WTC11 (cell line): ENCODE data around the gene FOXA3. TPM values are rescaled to one million over a fixed set of nuclear protein-coding genes. Genes with fewer than 3 reads are reported as not detected.

Source experiments
- ATAC-seq: fragments of 200-7000 bp; cut with Tn5 transposase; 2 replicates; pipeline ENCODE4 v1.10.0; 2021; ENCODE audit warnings: mild to moderate bottlenecking, moderate library complexity
- CTCF ChIA-PET: fragments of 300-600 bp; sonication (Branson Sonifier 250); formaldehyde crosslinking; loops from one replicate; lab custom pipeline; 2021; ENCODE audit warnings: antibody characterized with exemption; lab: Charles Lee
- POLR2A ChIA-PET: fragments of 350-600 bp; sonication (Branson Sonifier 250); formaldehyde crosslinking; loops from one replicate; lab custom pipeline; 2021; ENCODE audit warnings: antibody characterized with exemption; lab: Charles Lee
- DNase-seq: peaks from one replicate; pipeline ENCODE4 v3.0.0; 2021; ENCODE audit warnings: low spot score
- H3K27ac Mint-ChIP-seq: 2 replicates; pipeline ENCODE4 v1.8.0; 2021; ENCODE audit warnings: mixed read lengths
- H3K27me3 Mint-ChIP-seq: 2 replicates; pipeline ENCODE4 v1.8.0; 2021; ENCODE audit warnings: low read depth, mild to moderate bottlenecking, moderate library complexity, mixed read lengths
- H3K36me3 Mint-ChIP-seq: 2 replicates; pipeline ENCODE4 v1.8.0; 2021; ENCODE audit warnings: mixed read lengths
- H3K4me1 Mint-ChIP-seq: 2 replicates; pipeline ENCODE4 v1.8.0; 2022; ENCODE audit warnings: mixed read lengths
- H3K4me3 Mint-ChIP-seq: 2 replicates; pipeline ENCODE4 v1.8.0; 2021; ENCODE audit warnings: mild to moderate bottlenecking, moderate library complexity, mixed read lengths
- H3K9me3 Mint-ChIP-seq: 2 replicates; pipeline ENCODE4 v1.8.0; 2021; ENCODE audit warnings: mixed read lengths
- ATF1 ChIP-seq: sonication (generic); formaldehyde crosslinking; IDR thresholded peaks from 2 replicates; pipeline ENCODE4 v1.8.1; 2023; ENCODE audit warnings: mild to moderate bottlenecking, moderate library complexity, missing genetic modification reagents
- FOXJ3 ChIP-seq: sonication (generic); formaldehyde crosslinking; IDR thresholded peaks from 2 replicates; pipeline ENCODE4 v1.9.0; 2021; ENCODE audit warnings: missing genetic modification reagents, mild to moderate bottlenecking, borderline replicate concordance
- FOXP1 ChIP-seq: sonication (generic); formaldehyde crosslinking; IDR thresholded peaks from 2 replicates; pipeline ENCODE4 v1.8.0; 2022; ENCODE audit warnings: missing genetic modification reagents, mild to moderate bottlenecking, moderate library complexity, borderline replicate concordance
- HMGA2 ChIP-seq: fragments of 250-450 bp; sonication (Bioruptor Pico); IDR thresholded peaks from 2 replicates; pipeline ENCODE4 v1.4.0; 2021; ENCODE audit warnings: mild to moderate bottlenecking, moderate library complexity
- MXD4 ChIP-seq: fragments of 250-450 bp; sonication (Bioruptor Pico); IDR thresholded peaks from 2 replicates; pipeline ENCODE4 v1.8.0; 2021; ENCODE audit warnings: mild to moderate bottlenecking, moderate library complexity, borderline replicate concordance
- SOX15 ChIP-seq: fragments of 250-450 bp; sonication (Bioruptor Pico); IDR thresholded peaks from 2 replicates; pipeline ENCODE4 v1.9.0; 2021; ENCODE audit warnings: mild to moderate bottlenecking
- TCF7 ChIP-seq: sonication (generic); formaldehyde crosslinking; IDR thresholded peaks from 2 replicates; pipeline ENCODE4 v1.8.0; 2022; ENCODE audit warnings: mild to moderate bottlenecking, low read depth, missing genetic modification reagents, moderate library complexity
- ZBTB21 ChIP-seq: sonication (generic); formaldehyde crosslinking; IDR thresholded peaks from 2 replicates; pipeline ENCODE4 v1.8.1; 2023; ENCODE audit warnings: mild to moderate bottlenecking, missing genetic modification reagents, borderline replicate concordance
- total RNA-seq: library from RNA; stranded (reverse); gene quantifications from 3 replicates; pipeline ENCODE4 v1.2.3, GENCODE V29; 2021
- TF ChIP-seq, protein P1 (sequence below): sonication (generic); formaldehyde crosslinking; IDR thresholded peaks from 2 replicates; pipeline ENCODE4 v1.8.0; 2022; ENCODE audit warnings: missing genetic modification reagents
- TF ChIP-seq, protein P2 (sequence below): sonication (generic); formaldehyde crosslinking; IDR thresholded peaks from 2 replicates; pipeline ENCODE4 v1.8.1; 2023; ENCODE audit warnings: mild to moderate bottlenecking, missing genetic modification reagents, borderline replicate concordance
- TF ChIP-seq, protein P3 (sequence below): sonication (generic); formaldehyde crosslinking; IDR thresholded peaks from 2 replicates; pipeline ENCODE4 v1.8.1; 2023; ENCODE audit warnings: mild to moderate bottlenecking, missing genetic modification reagents
- TF ChIP-seq, protein P4 (sequence below): sonication (generic); formaldehyde crosslinking; IDR thresholded peaks from 2 replicates; pipeline ENCODE4 v1.8.1; 2023; ENCODE audit warnings: mild to moderate bottlenecking, missing genetic modification reagents, moderate library complexity
- TF ChIP-seq, protein P5 (sequence below): sonication (generic); formaldehyde crosslinking; IDR thresholded peaks from 2 replicates; pipeline ENCODE4 v1.8.0; 2022; ENCODE audit warnings: mild to moderate bottlenecking, missing genetic modification reagents
- TF ChIP-seq, protein P6 (sequence below): sonication (generic); formaldehyde crosslinking; IDR thresholded peaks from 2 replicates; pipeline ENCODE4 v1.8.1; 2022; ENCODE audit warnings: mild to moderate bottlenecking, missing genetic modification reagents, moderate library complexity, borderline replicate concordance
- TF ChIP-seq, protein P7 (sequence below): sonication (generic); formaldehyde crosslinking; IDR thresholded peaks from 2 replicates; pipeline ENCODE4 v1.8.0; 2022; ENCODE audit warnings: mild to moderate bottlenecking, missing genetic modification reagents
- TF ChIP-seq, protein P8 (sequence below): sonication (generic); formaldehyde crosslinking; IDR thresholded peaks from 2 replicates; pipeline ENCODE4 v1.8.1; 2022; ENCODE audit warnings: low read depth, missing genetic modification reagents, borderline replicate concordance
- TF ChIP-seq, protein P9 (sequence below): sonication (generic); formaldehyde crosslinking; IDR thresholded peaks from 2 replicates; pipeline ENCODE4 v1.8.1; 2023; ENCODE audit warnings: mild to moderate bottlenecking, missing genetic modification reagents

FOXA3 gene
- total RNA-seq, 1 experiment from 2014 or later, result 20.7 TPM

DNA sequence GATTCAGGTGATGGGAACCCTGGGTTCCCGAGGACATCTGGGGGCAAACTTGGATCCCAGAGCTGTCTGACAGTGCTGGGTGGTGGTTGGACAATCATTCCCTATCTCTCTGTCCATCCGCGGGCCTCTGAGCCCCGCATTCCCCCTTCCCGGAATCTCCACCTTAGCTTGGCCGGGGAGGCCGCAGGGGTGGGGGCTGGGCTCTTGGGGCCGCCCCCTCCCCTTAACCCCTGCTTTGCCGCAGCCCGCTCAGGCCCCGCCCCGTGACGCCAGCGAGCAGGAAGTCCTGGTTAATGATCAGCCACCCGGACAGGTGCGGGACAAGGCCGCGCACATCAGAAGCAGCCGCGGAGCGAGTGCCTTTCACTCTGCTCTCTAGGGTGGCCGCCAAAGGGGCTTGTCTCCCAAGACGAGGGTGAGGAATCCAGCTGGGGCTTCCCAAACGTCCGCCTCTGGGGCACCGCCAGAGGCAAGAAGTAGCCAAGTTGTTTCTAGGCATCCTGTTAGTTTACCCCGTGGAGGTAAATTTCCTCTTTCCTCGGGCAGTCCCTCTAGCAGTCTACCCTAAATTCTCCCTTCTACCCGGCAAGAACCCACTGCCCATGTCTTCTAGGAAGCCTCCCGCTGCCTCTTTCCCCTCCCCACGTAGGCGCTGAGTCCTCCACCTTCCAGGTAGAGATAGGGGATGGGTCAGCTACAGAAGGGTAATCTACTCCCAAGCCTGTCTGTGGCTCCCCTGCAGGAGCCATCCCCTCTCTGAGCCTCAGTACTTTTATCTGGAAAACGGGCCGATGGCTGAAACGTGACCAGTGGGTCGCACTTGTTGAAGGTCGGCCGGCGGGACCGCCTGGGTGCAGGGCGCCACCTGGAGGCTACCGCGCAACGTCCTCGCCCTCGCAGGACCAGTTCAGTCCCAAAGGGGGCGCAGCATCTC, 18.8 kb downstream of the FOXA3 start:
- DNase-seq (peak; percentile 94), ATAC-seq (peak; percentile 33)
- no peaks in the 10 kb centered on the region for H3K27me3 Mint-ChIP-seq
- H3K4me1 Mint-ChIP-seq, result peaks cover 40% of the 10 kb centered on the region
- H3K36me3 Mint-ChIP-seq, result no peaks in the 10 kb centered on the region
- peak overlapping the region; percentile 76 for H3K4me3 Mint-ChIP-seq
- ChIA-PET CTCF (interaction anchor here (0.6 to 8.5 kb wide), 14 partner anchors 18 to 795 kb away, joined by 3 to 212 read pairs (median 5); partner anchors contain the start of genes CCDC61, DMWD, FOXA3 and MYPOP), POLR2A (interaction anchor here (1.0 to 3.0 kb wide), 3 partner anchors 19 to 114 kb away, joined by 6 to 42 read pairs (median 6); partner anchors contain the start of genes FOXA3, SIX5 and SYMPK)
- H3K9me3 Mint-ChIP-seq, result no peaks in the 10 kb centered on the region
- peak overlapping the region; percentile 98 for H3K27ac Mint-ChIP-seq
- TF ChIP-seq HMGA2, result no peak
- TF ChIP-seq TCF7 (CRISPR knock-in tag), result no peak
- TF ChIP-seq, protein P1, sequence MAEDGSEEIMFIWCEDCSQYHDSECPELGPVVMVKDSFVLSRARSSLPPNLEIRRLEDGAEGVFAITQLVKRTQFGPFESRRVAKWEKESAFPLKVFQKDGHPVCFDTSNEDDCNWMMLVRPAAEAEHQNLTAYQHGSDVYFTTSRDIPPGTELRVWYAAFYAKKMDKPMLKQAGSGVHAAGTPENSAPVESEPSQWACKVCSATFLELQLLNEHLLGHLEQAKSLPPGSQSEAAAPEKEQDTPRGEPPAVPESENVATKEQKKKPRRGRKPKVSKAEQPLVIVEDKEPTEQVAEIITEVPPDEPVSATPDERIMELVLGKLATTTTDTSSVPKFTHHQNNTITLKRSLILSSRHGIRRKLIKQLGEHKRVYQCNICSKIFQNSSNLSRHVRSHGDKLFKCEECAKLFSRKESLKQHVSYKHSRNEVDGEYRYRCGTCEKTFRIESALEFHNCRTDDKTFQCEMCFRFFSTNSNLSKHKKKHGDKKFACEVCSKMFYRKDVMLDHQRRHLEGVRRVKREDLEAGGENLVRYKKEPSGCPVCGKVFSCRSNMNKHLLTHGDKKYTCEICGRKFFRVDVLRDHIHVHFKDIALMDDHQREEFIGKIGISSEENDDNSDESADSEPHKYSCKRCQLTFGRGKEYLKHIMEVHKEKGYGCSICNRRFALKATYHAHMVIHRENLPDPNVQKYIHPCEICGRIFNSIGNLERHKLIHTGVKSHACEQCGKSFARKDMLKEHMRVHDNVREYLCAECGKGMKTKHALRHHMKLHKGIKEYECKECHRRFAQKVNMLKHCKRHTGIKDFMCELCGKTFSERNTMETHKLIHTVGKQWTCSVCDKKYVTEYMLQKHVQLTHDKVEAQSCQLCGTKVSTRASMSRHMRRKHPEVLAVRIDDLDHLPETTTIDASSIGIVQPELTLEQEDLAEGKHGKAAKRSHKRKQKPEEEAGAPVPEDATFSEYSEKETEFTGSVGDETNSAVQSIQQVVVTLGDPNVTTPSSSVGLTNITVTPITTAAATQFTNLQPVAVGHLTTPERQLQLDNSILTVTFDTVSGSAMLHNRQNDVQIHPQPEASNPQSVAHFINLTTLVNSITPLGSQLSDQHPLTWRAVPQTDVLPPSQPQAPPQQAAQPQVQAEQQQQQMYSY, result peak; percentile 75
- TF ChIP-seq, protein P2, sequence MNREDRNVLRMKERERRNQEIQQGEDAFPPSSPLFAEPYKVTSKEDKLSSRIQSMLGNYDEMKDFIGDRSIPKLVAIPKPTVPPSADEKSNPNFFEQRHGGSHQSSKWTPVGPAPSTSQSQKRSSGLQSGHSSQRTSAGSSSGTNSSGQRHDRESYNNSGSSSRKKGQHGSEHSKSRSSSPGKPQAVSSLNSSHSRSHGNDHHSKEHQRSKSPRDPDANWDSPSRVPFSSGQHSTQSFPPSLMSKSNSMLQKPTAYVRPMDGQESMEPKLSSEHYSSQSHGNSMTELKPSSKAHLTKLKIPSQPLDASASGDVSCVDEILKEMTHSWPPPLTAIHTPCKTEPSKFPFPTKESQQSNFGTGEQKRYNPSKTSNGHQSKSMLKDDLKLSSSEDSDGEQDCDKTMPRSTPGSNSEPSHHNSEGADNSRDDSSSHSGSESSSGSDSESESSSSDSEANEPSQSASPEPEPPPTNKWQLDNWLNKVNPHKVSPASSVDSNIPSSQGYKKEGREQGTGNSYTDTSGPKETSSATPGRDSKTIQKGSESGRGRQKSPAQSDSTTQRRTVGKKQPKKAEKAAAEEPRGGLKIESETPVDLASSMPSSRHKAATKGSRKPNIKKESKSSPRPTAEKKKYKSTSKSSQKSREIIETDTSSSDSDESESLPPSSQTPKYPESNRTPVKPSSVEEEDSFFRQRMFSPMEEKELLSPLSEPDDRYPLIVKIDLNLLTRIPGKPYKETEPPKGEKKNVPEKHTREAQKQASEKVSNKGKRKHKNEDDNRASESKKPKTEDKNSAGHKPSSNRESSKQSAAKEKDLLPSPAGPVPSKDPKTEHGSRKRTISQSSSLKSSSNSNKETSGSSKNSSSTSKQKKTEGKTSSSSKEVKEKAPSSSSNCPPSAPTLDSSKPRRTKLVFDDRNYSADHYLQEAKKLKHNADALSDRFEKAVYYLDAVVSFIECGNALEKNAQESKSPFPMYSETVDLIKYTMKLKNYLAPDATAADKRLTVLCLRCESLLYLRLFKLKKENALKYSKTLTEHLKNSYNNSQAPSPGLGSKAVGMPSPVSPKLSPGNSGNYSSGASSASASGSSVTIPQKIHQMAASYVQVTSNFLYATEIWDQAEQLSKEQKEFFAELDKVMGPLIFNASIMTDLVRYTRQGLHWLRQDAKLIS (CRISPR knock-in tag), result no peak; the same call in 1 of the 2 replicates
- peak; percentile 80; the same call in 1 of the 2 replicates for TF ChIP-seq ZBTB21 (CRISPR knock-in tag)
- TF ChIP-seq, protein P3, sequence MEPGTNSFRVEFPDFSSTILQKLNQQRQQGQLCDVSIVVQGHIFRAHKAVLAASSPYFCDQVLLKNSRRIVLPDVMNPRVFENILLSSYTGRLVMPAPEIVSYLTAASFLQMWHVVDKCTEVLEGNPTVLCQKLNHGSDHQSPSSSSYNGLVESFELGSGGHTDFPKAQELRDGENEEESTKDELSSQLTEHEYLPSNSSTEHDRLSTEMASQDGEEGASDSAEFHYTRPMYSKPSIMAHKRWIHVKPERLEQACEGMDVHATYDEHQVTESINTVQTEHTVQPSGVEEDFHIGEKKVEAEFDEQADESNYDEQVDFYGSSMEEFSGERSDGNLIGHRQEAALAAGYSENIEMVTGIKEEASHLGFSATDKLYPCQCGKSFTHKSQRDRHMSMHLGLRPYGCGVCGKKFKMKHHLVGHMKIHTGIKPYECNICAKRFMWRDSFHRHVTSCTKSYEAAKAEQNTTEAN, result no peak; the same call in 1 of the 2 replicates
- TF ChIP-seq, protein P4, sequence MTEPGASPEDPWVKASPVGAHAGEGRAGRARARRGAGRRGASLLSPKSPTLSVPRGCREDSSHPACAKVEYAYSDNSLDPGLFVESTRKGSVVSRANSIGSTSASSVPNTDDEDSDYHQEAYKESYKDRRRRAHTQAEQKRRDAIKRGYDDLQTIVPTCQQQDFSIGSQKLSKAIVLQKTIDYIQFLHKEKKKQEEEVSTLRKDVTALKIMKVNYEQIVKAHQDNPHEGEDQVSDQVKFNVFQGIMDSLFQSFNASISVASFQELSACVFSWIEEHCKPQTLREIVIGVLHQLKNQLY (CRISPR knock-in tag), result no peak
- TF ChIP-seq, protein P5, sequence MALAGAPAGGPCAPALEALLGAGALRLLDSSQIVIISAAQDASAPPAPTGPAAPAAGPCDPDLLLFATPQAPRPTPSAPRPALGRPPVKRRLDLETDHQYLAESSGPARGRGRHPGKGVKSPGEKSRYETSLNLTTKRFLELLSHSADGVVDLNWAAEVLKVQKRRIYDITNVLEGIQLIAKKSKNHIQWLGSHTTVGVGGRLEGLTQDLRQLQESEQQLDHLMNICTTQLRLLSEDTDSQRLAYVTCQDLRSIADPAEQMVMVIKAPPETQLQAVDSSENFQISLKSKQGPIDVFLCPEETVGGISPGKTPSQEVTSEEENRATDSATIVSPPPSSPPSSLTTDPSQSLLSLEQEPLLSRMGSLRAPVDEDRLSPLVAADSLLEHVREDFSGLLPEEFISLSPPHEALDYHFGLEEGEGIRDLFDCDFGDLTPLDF, result peak; percentile 51; the same call in 1 of the 2 replicates
- TF ChIP-seq FOXP1 (CRISPR knock-in tag), result no peak
- TF ChIP-seq FOXJ3 (CRISPR knock-in tag), result no peak
- TF ChIP-seq, protein P6, sequence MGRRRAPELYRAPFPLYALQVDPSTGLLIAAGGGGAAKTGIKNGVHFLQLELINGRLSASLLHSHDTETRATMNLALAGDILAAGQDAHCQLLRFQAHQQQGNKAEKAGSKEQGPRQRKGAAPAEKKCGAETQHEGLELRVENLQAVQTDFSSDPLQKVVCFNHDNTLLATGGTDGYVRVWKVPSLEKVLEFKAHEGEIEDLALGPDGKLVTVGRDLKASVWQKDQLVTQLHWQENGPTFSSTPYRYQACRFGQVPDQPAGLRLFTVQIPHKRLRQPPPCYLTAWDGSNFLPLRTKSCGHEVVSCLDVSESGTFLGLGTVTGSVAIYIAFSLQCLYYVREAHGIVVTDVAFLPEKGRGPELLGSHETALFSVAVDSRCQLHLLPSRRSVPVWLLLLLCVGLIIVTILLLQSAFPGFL (CRISPR knock-in tag), result no peak
- TF ChIP-seq, protein P7, sequence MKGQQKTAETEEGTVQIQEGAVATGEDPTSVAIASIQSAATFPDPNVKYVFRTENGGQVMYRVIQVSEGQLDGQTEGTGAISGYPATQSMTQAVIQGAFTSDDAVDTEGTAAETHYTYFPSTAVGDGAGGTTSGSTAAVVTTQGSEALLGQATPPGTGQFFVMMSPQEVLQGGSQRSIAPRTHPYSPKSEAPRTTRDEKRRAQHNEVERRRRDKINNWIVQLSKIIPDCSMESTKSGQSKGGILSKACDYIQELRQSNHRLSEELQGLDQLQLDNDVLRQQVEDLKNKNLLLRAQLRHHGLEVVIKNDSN (CRISPR knock-in tag), result peak; percentile 30; the same call in 1 of the 2 replicates
- no peak for TF ChIP-seq SOX15 (CRISPR knock-in tag)
- TF ChIP-seq, protein P8, sequence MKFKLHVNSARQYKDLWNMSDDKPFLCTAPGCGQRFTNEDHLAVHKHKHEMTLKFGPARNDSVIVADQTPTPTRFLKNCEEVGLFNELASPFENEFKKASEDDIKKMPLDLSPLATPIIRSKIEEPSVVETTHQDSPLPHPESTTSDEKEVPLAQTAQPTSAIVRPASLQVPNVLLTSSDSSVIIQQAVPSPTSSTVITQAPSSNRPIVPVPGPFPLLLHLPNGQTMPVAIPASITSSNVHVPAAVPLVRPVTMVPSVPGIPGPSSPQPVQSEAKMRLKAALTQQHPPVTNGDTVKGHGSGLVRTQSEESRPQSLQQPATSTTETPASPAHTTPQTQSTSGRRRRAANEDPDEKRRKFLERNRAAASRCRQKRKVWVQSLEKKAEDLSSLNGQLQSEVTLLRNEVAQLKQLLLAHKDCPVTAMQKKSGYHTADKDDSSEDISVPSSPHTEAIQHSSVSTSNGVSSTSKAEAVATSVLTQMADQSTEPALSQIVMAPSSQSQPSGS (CRISPR knock-in tag), result no peak
- no peak for TF ChIP-seq MXD4 (CRISPR knock-in tag)
- TF ChIP-seq, protein P9, sequence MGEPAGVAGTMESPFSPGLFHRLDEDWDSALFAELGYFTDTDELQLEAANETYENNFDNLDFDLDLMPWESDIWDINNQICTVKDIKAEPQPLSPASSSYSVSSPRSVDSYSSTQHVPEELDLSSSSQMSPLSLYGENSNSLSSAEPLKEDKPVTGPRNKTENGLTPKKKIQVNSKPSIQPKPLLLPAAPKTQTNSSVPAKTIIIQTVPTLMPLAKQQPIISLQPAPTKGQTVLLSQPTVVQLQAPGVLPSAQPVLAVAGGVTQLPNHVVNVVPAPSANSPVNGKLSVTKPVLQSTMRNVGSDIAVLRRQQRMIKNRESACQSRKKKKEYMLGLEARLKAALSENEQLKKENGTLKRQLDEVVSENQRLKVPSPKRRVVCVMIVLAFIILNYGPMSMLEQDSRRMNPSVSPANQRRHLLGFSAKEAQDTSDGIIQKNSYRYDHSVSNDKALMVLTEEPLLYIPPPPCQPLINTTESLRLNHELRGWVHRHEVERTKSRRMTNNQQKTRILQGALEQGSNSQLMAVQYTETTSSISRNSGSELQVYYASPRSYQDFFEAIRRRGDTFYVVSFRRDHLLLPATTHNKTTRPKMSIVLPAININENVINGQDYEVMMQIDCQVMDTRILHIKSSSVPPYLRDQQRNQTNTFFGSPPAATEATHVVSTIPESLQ, result no peak
- no peak for TF ChIP-seq ATF1 (CRISPR knock-in tag)
